GM12801 (cell line): ENCODE measurements around the gene IRX3.

Experiments
- CTCF ChIP-seq: IDR thresholded peaks from one replicate; pipeline ENCODE4 v1.5.1; 2011; ENCODE audit warnings: control low read depth; ENCODE audit not compliant: insufficient read length; ENCODE audit errors: extremely low read depth

Gene IRX3

DNA sequence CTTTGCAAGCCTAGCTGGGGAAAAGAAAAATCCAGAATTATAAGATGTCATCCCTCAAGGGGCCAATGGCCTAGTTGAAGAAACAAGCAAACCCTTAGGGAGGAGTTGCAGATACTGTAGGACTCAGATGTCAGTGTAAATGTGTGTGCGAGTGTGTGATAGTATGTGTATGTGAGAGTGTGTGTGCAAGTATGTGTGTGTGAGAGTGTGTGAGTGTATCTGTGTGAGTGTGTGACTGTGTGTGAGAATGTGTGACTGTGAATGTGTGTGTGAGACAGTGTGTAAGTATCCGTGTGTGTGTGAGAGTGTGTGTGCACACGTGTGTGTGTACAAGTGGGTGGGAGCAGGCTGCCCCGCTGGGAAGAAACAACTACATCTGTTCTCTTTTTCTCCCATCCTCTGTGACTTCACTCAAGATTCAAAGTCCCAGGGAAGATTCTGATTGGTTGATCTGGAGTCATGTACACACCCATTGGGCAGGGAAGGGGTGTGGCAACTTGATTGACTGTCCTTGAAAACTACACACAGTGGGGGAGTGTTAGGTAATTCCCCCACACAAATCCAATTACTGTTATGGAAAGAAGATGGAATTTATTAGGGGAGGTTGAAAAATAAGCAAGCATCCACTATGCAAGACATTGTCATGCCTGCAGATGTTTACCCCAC lies 40.7 kb downstream of the IRX3 start:
- TF ChIP-seq CTCF = no peak

DNA sequence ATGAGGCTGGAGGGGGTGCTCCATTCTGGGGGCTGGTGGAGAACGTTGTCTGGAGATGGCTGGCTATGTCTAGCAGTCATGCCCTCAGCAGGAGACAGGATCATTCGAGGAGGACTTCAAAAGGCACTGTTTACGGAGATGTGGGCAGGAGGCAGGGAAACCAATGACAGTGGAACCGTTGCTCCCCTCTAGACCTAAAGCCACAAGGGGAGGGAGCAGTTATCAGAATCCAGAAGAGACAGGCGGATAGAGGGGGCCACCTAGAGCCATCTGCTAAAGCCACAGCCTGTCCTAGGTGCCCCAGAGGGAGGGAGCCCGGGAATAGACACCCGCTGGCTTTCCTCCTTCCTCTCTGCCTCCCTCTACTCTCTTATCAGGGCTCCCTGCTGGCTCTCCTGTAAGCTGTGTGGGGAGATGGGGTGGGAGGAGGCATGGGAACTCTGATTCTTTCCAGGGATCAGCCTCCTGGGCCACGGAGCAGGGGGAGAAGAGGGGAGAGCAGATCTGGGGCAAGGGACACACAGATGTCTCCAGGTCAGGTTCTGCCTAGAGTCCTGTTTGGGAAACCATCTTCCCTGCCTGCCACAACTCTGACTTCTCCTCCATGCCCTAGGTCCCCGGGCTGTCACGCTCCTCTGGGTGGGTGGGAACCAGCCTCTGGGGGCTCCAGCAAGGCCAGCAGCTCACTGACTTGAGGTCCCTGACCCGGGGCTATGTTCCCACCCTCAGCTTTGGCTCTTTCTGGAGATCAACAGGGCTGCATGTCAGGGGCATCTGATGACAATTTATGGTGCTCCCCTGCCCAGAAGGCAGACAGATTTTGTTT lies 42.3 kb downstream of the IRX3 start:
- no peak for TF ChIP-seq CTCF

DNA sequence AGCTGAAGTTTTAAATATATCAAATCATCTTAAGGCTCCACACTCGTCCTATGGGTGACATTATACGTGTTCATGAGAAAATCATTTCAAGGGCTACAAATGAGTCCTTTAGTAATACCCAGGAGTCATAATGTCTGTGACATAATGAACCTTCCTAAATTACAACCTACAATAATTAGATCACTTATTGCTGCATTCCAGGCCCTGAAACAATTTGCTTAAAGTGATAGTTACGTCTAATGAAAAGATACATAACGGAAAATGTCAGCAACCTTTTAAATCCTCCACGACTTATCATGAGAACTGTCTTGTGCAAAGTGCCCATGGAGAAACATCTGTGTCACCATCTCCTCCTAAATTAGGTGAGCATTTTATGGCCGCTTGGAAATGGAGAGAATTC lies 43.4 kb downstream of the IRX3 start:
- no peak for TF ChIP-seq CTCF

DNA sequence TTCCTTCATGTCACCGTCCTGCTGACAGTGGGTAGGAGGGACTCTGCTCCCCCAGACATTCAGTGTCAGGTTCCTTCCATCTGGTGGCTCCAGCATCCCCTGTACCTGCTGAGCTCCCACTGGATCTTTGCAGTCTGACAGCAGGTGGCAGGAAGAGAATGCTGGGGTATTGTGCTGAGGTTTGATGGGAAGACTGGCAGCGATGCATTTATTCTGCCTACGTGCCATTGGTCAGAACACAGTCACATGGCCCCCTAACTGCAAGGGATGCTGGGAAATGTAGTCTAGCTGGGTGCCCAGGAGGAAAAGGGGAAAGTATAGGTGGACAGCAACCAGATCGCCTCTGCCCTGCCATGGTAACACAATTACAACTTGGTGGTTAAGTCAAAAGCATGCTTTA lies 44.4 kb downstream of the IRX3 start:
- TF ChIP-seq CTCF = no peak

GRCh38 chr16:54241525-54241924 lies 45.1 kb downstream of the IRX3 start:
- TF ChIP-seq CTCF = no peak

GRCh38 chr16:54240271-54241129 lies 46.1 kb downstream of the IRX3 start:
- TF ChIP-seq CTCF = no peak

GRCh38 chr16:54239456-54239855 lies 47.1 kb downstream of the IRX3 start:
- TF ChIP-seq CTCF = no peak
